ENCODE measurements around the gene PAQR4. TPM values are rescaled to one million over a fixed set of nuclear protein-coding genes. Genes with fewer than 3 reads are reported as not detected.

The PAQR4 gene
- total and polyA plus RNA-seq, 4 donors = 4.0 to 21.3 (median 13.1) TPM

DNA sequence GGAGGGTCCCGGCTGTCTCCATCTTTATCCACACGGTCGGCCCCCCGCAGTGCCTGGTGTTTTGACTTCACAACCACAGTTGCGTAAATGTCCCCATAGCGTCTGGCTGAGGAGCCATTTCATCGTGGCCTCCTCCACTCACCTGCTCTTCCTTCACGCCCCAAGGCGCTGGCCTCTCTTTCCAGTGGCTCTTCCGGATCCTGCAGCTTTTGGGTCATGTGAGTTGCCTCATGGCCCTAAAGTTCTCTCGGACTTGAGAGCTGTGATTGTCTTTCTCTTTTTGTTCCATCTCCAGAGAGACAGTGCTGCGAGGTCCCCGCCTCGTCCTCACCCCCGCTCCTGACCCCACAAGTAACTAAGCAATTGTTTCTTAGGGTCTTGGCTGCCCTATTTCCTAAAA lies 34.7 kb upstream of the PAQR4 start:
- DNase-seq = no peak
- Histone ChIP-seq H3K4me3 (no peak overlapping the region), H3K36me3 (ENCODE audit: control insufficient read depth in 4 of 4, insufficient read depth in 4 of 4, low read length in 4 of 4) (peaks cover 2 to 63% (median 16%) of the 10 kb centered on the region in 4 donors), H3K9ac (ENCODE audit: insufficient read depth in 1 of 2, low read length in 2 of 2) (no peak overlapping the region), H3K9me3 (ENCODE audit: control insufficient read depth in 4 of 4, insufficient read depth in 3 of 4, low read length in 3 of 4) (no peaks in the 10 kb centered on the region), H3K27me3 (ENCODE audit: control insufficient read depth in 3 of 3, insufficient read depth in 3 of 3, low read length in 2 of 3) (no peaks in the 10 kb centered on the region), H3K4me1 (ENCODE audit: control insufficient read depth in 5 of 5, insufficient read depth in 5 of 5, low read length in 5 of 5) (no peaks in the 10 kb centered on the region), H3K27ac (ENCODE audit: low read depth in 1 of 2, low read length in 1 of 2) (no peak overlapping the region)
- TF ChIP-seq CTCF (IDR thresholded peaks at IDR 0.05; ENCODE audit: control extremely low read depth, extremely low read depth) = no peak
- 79 to 87% methylated on average over 15 of the region's 15 CpGs for WGBS, 2 donors
- ATAC-seq (ENCODE audit: insufficient read depth, low FRiP score) = no peak

DNA sequence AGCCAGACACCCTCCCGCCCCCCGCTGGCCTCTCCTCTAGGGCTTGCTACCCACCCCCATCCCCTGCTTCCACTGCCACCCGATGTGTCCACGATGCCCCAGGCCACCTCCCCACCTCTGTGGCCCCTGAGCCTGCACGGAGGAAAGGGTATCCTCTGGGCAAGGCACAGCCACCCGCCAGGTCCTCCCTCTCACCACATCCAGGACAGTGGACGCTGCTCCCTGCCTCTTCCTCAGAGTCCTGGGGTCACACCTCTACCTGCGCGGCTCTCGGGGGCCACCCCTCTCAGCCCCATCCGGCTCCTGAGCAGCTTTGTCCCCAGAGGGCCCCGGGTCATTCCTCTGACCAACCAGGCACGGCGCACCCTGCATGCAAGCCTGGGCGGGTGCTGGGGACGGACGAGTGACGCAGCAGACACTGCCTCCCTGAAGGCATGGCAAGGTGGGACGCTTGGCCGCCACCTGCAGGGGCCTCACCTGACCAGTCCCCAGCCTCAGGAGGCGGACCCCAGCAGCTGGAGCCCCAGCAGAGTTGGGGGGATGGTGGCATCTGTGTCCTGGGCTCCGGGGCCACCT lies 32.6 kb upstream of the PAQR4 start:
- ATAC-seq (ENCODE audit: insufficient read depth, low FRiP score) (no peak), DNase-seq (no peak)
- Histone ChIP-seq H3K27me3 (ENCODE audit: control insufficient read depth in 3 of 3, insufficient read depth in 3 of 3, low read length in 2 of 3) (no peaks in the 10 kb centered on the region), H3K9ac (ENCODE audit: insufficient read depth in 1 of 2, low read length in 2 of 2) (no peak overlapping the region), H3K27ac (ENCODE audit: low read depth in 1 of 2, low read length in 1 of 2) (no peak overlapping the region), H3K36me3 (ENCODE audit: control insufficient read depth in 4 of 4, insufficient read depth in 4 of 4, low read length in 4 of 4) (peaks cover 4 to 65% (median 26%) of the 10 kb centered on the region in 4 donors), H3K4me1 (ENCODE audit: control insufficient read depth in 5 of 5, insufficient read depth in 5 of 5, low read length in 5 of 5) (no peaks in the 10 kb centered on the region), H3K9me3 (ENCODE audit: control insufficient read depth in 4 of 4, insufficient read depth in 3 of 4, low read length in 3 of 4) (no peaks in the 10 kb centered on the region), H3K4me3 (no peak overlapping the region)
- WGBS, 2 donors = 91 to 96% methylated on average over 22 of the region's 22 CpGs
- TF ChIP-seq CTCF (IDR thresholded peaks at IDR 0.05; ENCODE audit: control extremely low read depth, extremely low read depth) = no peak

GRCh38 chr16:2937170-2937569 lies 32.0 kb upstream of the PAQR4 start:
- 89 to 91% methylated on average over 18 to 24 of the region's 24 CpGs for WGBS, 2 donors
- DNase-seq (no peak), ATAC-seq (ENCODE audit: insufficient read depth, low FRiP score) (no peak)
- no peaks in the 10 kb centered on the region for H3K4me1 ChIP-seq (ENCODE audit: control insufficient read depth in 5 of 5, insufficient read depth in 5 of 5, low read length in 5 of 5)
- no peaks in the 10 kb centered on the region for H3K27me3 ChIP-seq (ENCODE audit: control insufficient read depth in 3 of 3, insufficient read depth in 3 of 3, low read length in 2 of 3)
- H3K9me3 ChIP-seq (ENCODE audit: control insufficient read depth in 4 of 4, insufficient read depth in 3 of 4, low read length in 3 of 4) = no peaks in the 10 kb centered on the region
- H3K9ac ChIP-seq (ENCODE audit: insufficient read depth in 1 of 2, low read length in 2 of 2) = no peak overlapping the region
- no peak for TF ChIP-seq CTCF (IDR thresholded peaks at IDR 0.05; ENCODE audit: control extremely low read depth, extremely low read depth)
- no peak overlapping the region for H3K27ac ChIP-seq (ENCODE audit: low read depth in 1 of 2, low read length in 1 of 2)
- H3K4me3 ChIP-seq = no peak overlapping the region
- peaks cover 4 to 66% (median 27%) of the 10 kb centered on the region in 4 donors for H3K36me3 ChIP-seq (ENCODE audit: control insufficient read depth in 4 of 4, insufficient read depth in 4 of 4, low read length in 4 of 4)

GRCh38 chr16:2938206-2938605 lies 30.9 kb upstream of the PAQR4 start:
- peaks cover 6 to 67% (median 28%) of the 10 kb centered on the region in 4 donors for H3K36me3 ChIP-seq (ENCODE audit: control insufficient read depth in 4 of 4, insufficient read depth in 4 of 4, low read length in 4 of 4)
- 94 to 95% methylated on average over 12 of the region's 12 CpGs for whole genome bisulfite sequencing, 2 donors
- no peak overlapping the region for H3K9ac ChIP-seq (ENCODE audit: insufficient read depth in 1 of 2, low read length in 2 of 2)
- H3K9me3 ChIP-seq (ENCODE audit: control insufficient read depth in 4 of 4, insufficient read depth in 3 of 4, low read length in 3 of 4) = no peaks in the 10 kb centered on the region
- H3K4me1 ChIP-seq (ENCODE audit: control insufficient read depth in 5 of 5, insufficient read depth in 5 of 5, low read length in 5 of 5) = no peaks in the 10 kb centered on the region
- TF ChIP-seq CTCF (IDR thresholded peaks at IDR 0.05; ENCODE audit: control extremely low read depth, extremely low read depth) = no peak
- DNase-seq (no peak), ATAC-seq (ENCODE audit: insufficient read depth, low FRiP score) (no peak)
- H3K4me3 ChIP-seq = no peak overlapping the region
- no peaks in the 10 kb centered on the region for H3K27me3 ChIP-seq (ENCODE audit: control insufficient read depth in 3 of 3, insufficient read depth in 3 of 3, low read length in 2 of 3)
- H3K27ac ChIP-seq (ENCODE audit: low read depth in 1 of 2, low read length in 1 of 2) = no peak overlapping the region
